ENCODE measurements around the gene SPPL2A. TPM values are rescaled to one million over a fixed set of nuclear protein-coding genes. Genes with fewer than 3 reads are reported as not detected.
"Not testable (repeated sequence)": the region's sequence is repeated elsewhere in the genome, so short reads cannot be mapped to it uniquely, and the experiment has no call there.

SPPL2A gene
- total RNA-seq, 1 experiment from 2014 or later, result 179 TPM

- H3K9me3 ChIP-seq (replicated peaks); H3K27me3 ChIP-seq (replicated peaks); H3K27ac ChIP-seq; DNase-seq (ENCODE audit: low read depth in 1 of 2, low spot score in 2 of 2); H3K4me1 ChIP-seq (replicated peaks); H3K36me3 ChIP-seq; H3K4me3 ChIP-seq: not testable (repeated sequence)
Measured at GRCh38 chr15:50694634-50695165, 70.8 kb downstream of the SPPL2A start.

DNA sequence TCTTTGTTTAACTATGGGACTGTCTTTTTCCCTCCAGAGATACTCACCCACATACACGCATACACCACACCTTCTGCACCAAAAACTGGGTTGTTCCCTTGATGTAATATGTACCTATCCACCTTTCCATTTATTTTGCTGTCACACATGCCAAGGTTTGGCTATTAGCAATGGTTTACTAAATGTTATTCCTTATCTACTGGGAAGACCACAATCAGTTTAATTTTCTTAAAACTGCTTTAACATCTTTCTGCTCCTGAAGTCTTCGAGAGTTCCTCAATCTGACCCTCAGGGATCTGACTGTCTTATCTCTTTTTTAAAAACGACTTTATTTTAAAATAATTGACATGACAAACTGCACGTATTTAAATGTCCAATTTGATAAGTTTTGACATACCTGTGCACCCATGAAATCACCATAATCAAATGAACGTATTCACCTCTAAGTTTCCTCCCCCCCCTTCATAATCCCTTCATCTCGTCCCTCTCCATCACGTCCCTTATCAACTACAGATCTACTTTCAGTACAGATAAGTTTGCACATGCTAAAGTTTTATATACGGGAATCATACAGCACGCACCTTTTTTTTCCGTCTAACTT, 78.1 kb downstream of the SPPL2A start:
- H3K27me3 ChIP-seq (replicated peaks), result no peaks in the 10 kb centered on the region
- no peaks in the 10 kb centered on the region for H3K9me3 ChIP-seq (replicated peaks)
- peaks cover 19% of the 10 kb centered on the region for H3K4me1 ChIP-seq (replicated peaks)
- peak overlapping the region; percentile 71 for H3K27ac ChIP-seq
- peaks cover 23% of the 10 kb centered on the region for H3K36me3 ChIP-seq
- no peak for DNase-seq (ENCODE audit: low read depth in 1 of 2, low spot score in 2 of 2)
- peak overlapping the region; percentile 68 for H3K4me3 ChIP-seq

DNA sequence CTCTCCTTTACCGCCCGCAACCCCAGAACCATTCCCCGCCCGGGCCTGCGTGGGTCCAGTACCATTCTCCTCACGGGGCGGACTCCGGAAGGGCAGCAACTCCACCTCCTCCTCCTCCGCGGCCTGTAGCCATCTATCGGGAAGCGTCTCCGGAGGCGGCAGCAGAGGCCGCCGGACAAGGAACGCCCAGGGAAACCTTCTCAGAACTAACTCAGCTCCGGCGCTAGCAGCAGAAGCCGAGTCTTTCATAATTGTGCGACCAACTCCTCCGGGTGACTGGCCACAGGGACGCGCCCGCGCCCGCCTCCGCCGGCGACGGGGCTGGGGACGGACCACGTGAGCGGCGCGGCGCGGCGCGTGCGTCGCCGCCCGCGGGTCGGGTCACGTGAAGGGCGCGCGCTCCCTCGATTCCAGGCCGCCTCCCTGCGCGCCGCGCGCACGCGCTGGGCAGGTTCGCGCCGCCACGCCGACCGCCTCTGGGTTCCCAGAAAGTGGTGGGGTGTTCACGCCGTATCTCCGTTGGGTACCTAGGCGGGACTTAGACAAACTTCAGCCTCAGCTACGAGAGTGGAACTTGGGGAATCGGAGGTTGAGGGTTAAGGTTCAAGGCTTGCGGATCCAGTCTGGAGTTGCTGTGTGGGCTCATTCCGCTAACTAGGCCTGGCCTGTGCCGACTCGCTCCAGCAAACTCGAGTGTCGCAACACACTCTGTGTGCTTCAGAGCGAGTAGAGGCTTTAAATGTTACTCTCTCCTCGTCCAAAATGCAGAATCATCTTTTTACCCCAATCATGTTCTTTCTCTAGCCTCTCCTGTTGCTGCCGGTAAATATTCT, 78.8 kb downstream of the SPPL2A start, which contains the start of gene TRPM7:
Gene TRPM7, minus strand, starts transcription at position 329 of the 833 bp plus-strand sequence. Its CDS starts 264 bp downstream, at position 65.
- Histone ChIP-seq H3K27ac (peak within 1 kb of the TSS; percentile 71), H3K4me3 (peak within 1 kb of the TSS; percentile 68), H3K4me1 (replicated peaks) (peaks cover 19% of the 10 kb centered on the region), H3K36me3 (peaks cover 24% of the 10 kb centered on the region), H3K9me3 (replicated peaks) (no peaks in the 10 kb centered on the region), H3K27me3 (replicated peaks) (no peaks in the 10 kb centered on the region)
- peak; percentile 82 to 87 for DNase-seq (ENCODE audit: low read depth in 1 of 2, low spot score in 2 of 2)

GRCh38 chr15:50685976-50686468, 79.5 kb downstream of the SPPL2A start:
- Histone ChIP-seq H3K4me3 (peak overlapping the region; percentile 68), H3K27me3 (replicated peaks) (no peaks in the 10 kb centered on the region), H3K4me1 (replicated peaks) (peaks cover 19% of the 10 kb centered on the region), H3K36me3 (peaks cover 29% of the 10 kb centered on the region), H3K9me3 (replicated peaks) (no peaks in the 10 kb centered on the region), H3K27ac (peak overlapping the region; percentile 71)
- no peak for DNase-seq (ENCODE audit: low read depth in 1 of 2, low spot score in 2 of 2)

GRCh38 chr15:50685191-50685975, 80.1 kb downstream of the SPPL2A start:
- Histone ChIP-seq H3K9me3 (replicated peaks) (no peaks in the 10 kb centered on the region), H3K4me1 (replicated peaks) (peaks cover 19% of the 10 kb centered on the region), H3K27ac (no peak overlapping the region), H3K4me3 (peak overlapping the region; percentile 68), H3K36me3 (peaks cover 29% of the 10 kb centered on the region), H3K27me3 (replicated peaks) (no peaks in the 10 kb centered on the region)
- no peak for DNase-seq (ENCODE audit: low read depth in 1 of 2, low spot score in 2 of 2)

- no peak for DNase-seq (ENCODE audit: low read depth in 1 of 2, low spot score in 2 of 2)
- peaks cover 29% of the 10 kb centered on the region for H3K36me3 ChIP-seq
- H3K9me3 ChIP-seq (replicated peaks), result no peaks in the 10 kb centered on the region
- H3K27me3 ChIP-seq (replicated peaks), result no peaks in the 10 kb centered on the region
- no peak overlapping the region for H3K27ac ChIP-seq
- H3K4me1 ChIP-seq (replicated peaks), result peaks cover 19% of the 10 kb centered on the region
- H3K4me3 ChIP-seq, result no peak overlapping the region
Measured at GRCh38 chr15:50681467-50681866, 84.0 kb downstream of the SPPL2A start.

DNA sequence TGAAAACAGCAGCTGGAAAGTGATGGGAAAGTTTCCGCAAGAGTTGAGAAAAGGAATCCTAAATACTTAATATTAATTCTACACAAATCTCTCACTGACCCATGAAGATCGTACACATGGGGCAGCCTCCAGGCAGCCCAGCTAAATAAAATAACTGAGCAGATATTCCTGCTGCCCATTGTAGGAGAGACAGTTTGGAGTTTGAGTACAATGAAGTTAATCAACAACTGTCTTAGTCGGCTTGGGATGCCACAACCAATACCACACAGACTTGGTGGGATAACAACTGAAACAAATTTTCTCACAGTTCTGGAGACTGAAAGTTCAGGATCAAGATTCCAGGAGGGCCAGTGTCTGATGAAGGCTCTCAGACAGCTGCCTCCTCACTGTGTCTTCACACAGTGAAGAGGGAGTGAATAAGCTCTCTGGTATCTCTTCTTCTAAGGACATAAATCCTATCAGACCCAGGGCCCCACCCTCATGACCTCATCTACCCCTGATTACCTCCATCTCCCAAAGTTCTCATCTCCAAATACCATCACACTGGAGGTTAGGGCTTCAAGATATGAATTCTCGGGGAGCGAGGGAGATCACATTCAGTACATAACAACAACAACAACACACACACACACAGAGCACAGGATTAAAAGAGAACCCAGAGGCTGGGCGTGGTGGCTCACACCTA, 88.6 kb downstream of the SPPL2A start:
- Histone ChIP-seq H3K4me3 (no peak overlapping the region), H3K36me3 (peaks cover 23% of the 10 kb centered on the region), H3K27ac (no peak overlapping the region), H3K9me3 (replicated peaks) (no peaks in the 10 kb centered on the region), H3K27me3 (replicated peaks) (no peaks in the 10 kb centered on the region), H3K4me1 (replicated peaks) (peaks cover 9% of the 10 kb centered on the region)
- peak; percentile 26 to 48 for DNase-seq (ENCODE audit: low read depth in 1 of 2, low spot score in 2 of 2)

- no peak overlapping the region for H3K4me3 ChIP-seq
- H3K4me1 ChIP-seq (replicated peaks), result peaks cover 9% of the 10 kb centered on the region
- no peak overlapping the region for H3K27ac ChIP-seq
- peak in 1 of 2 experiments; percentile 35 for DNase-seq (ENCODE audit: low read depth in 1 of 2, low spot score in 2 of 2)
- peaks cover 25% of the 10 kb centered on the region for H3K36me3 ChIP-seq
- no peaks in the 10 kb centered on the region for H3K27me3 ChIP-seq (replicated peaks)
- H3K9me3 ChIP-seq (replicated peaks), result no peaks in the 10 kb centered on the region
Measured at GRCh38 chr15:50675535-50676144, 89.9 kb downstream of the SPPL2A start.

DNA sequence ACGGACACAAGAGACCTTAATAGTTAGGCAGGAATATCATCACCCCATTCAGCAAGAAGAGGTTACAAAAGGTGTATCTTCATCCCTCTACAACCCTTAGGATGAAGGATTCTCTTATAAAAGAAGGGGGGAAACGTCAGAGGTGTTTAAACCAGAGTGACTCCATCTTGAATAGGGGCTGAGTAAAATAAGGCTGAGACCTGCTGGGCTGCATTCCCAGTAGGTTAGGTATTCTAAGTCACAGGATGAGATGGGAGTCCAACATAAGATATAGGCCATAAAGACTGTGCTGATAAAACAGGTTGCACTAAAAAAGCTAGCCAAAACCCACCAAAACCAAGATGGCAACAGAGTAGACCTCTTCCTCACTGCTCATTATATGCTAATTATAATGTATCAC, 95.4 kb downstream of the SPPL2A start:
- H3K4me1 ChIP-seq (replicated peaks), result no peaks in the 10 kb centered on the region
- H3K4me3 ChIP-seq, result no peak overlapping the region
- H3K27me3 ChIP-seq (replicated peaks), result no peaks in the 10 kb centered on the region
- peaks cover 29% of the 10 kb centered on the region for H3K36me3 ChIP-seq
- no peaks in the 10 kb centered on the region for H3K9me3 ChIP-seq (replicated peaks)
- no peak for DNase-seq (ENCODE audit: low read depth in 1 of 2, low spot score in 2 of 2)
- H3K27ac ChIP-seq, result no peak overlapping the region

DNA sequence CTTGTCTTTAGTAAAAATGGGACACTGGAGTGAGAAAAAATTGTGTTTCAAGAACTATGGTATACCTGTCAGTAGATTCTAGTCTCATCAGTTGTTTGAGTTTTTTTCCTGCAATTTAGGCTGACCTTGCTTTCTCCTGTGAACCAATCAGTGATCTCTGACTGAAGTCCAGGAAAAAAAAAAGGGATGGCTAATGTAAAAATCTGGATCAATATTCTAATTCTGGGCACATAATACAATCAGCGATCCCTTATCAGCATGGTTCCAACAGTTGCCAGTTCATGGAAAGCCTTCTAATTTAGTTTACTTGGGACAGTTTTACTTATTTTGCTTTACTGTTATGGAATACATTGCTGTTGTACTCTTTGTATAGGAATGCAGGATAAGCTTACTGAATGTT, 95.9 kb downstream of the SPPL2A start:
- no peaks in the 10 kb centered on the region for H3K9me3 ChIP-seq (replicated peaks)
- no peaks in the 10 kb centered on the region for H3K27me3 ChIP-seq (replicated peaks)
- no peaks in the 10 kb centered on the region for H3K4me1 ChIP-seq (replicated peaks)
- peaks cover 29% of the 10 kb centered on the region for H3K36me3 ChIP-seq
- H3K27ac ChIP-seq, result no peak overlapping the region
- H3K4me3 ChIP-seq, result no peak overlapping the region
- no peak for DNase-seq (ENCODE audit: low read depth in 1 of 2, low spot score in 2 of 2)

DNA sequence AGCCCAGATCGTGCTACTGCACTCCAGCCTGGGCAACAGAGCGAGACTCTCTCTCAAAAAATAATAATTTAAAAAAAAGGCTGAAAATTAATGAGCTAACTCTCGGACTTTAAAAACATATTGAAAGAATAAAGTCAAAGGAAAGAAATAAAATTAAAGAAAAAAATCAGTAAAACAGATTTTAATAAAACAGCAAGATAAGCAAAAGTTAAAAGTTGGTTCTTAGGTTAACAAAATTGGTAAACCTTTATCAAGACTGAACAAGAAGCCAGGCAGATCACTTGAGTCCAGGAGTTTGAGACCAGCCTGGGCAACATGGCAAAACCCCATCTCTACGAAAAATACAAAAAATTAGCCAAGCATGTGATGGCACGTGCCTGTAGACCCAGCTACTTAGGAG, 99.6 kb downstream of the SPPL2A start:
- no peaks in the 10 kb centered on the region for H3K9me3 ChIP-seq (replicated peaks)
- H3K27ac ChIP-seq, result no peak overlapping the region
- no peak overlapping the region for H3K4me3 ChIP-seq
- peaks cover 40% of the 10 kb centered on the region for H3K36me3 ChIP-seq
- DNase-seq (ENCODE audit: low read depth in 1 of 2, low spot score in 2 of 2), result no peak
- no peaks in the 10 kb centered on the region for H3K27me3 ChIP-seq (replicated peaks)
- H3K4me1 ChIP-seq (replicated peaks), result no peaks in the 10 kb centered on the region

DNA sequence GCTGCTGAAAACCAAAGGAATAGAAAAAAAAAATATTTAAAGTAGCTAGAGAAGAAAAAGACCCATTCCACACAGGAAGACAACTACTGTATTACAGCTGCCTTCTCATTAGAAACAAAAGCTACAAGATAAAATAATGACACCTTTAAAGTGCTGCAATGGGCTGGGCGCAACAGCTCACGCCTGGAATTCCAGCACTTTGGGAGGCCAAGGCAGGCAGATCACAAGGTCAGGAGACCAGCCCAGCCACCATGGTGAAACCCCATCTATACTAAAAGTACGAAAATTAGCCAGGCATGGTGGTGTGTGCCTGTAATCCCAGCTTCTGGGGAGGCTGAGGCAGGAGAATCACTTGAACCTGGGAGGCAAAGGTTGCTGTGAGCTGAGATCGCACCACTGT, 110.0 kb downstream of the SPPL2A start:
- H3K36me3 ChIP-seq, result peaks cover 59% of the 10 kb centered on the region
- no peaks in the 10 kb centered on the region for H3K9me3 ChIP-seq (replicated peaks)
- no peak for DNase-seq (ENCODE audit: low read depth in 1 of 2, low spot score in 2 of 2)
- H3K27ac ChIP-seq, result no peak overlapping the region
- no peaks in the 10 kb centered on the region for H3K4me1 ChIP-seq (replicated peaks)
- H3K4me3 ChIP-seq, result no peak overlapping the region
- no peaks in the 10 kb centered on the region for H3K27me3 ChIP-seq (replicated peaks)
